Measurements from ENCODE around the gene FGFR3.
A peak's percentile ranks its signal among the peaks of the same experiment; 100 is the strongest.

The FGFR3 gene

GRCh38 chr4:1806596-1807331, 13.7 kb downstream of the FGFR3 start:
- H3K4me3 ChIP-seq (replicated peaks; ENCODE audit: low read depth, low read length), result no peak overlapping the region
- TF ChIP-seq CTCF (IDR thresholded peaks at IDR 0.05; ENCODE audit: low read length, missing control alignments), result no peak
- no peak for DNase-seq (ENCODE audit: low read depth)

- DNase-seq (ENCODE audit: low read depth), result no peak
- no peak for TF ChIP-seq CTCF (IDR thresholded peaks at IDR 0.05; ENCODE audit: low read length, missing control alignments)
- no peak overlapping the region for H3K4me3 ChIP-seq (replicated peaks; ENCODE audit: low read depth, low read length)
Measured at GRCh38 chr4:1807332-1807777, 14.3 kb downstream of the FGFR3 start.

- H3K4me3 ChIP-seq (replicated peaks; ENCODE audit: low read depth, low read length), result no peak overlapping the region
- DNase-seq (ENCODE audit: low read depth), result no peak
- TF ChIP-seq CTCF (IDR thresholded peaks at IDR 0.05; ENCODE audit: low read length, missing control alignments), result no peak
Measured at GRCh38 chr4:1808396-1808795, 15.3 kb downstream of the FGFR3 start.

GRCh38 chr4:1808851-1809753, 16.0 kb downstream of the FGFR3 start:
- no peak for DNase-seq (ENCODE audit: low read depth)
- TF ChIP-seq CTCF (IDR thresholded peaks at IDR 0.05; ENCODE audit: low read length, missing control alignments), result no peak
- H3K4me3 ChIP-seq (replicated peaks; ENCODE audit: low read depth, low read length), result no peak overlapping the region

GRCh38 chr4:1809754-1810502, 16.8 kb downstream of the FGFR3 start:
- peak; percentile 66 for DNase-seq (ENCODE audit: low read depth)
- peak; percentile 75 for TF ChIP-seq CTCF (IDR thresholded peaks at IDR 0.05; ENCODE audit: low read length, missing control alignments)
- no peak overlapping the region for H3K4me3 ChIP-seq (replicated peaks; ENCODE audit: low read depth, low read length)

- no peak overlapping the region for H3K4me3 ChIP-seq (replicated peaks; ENCODE audit: low read depth, low read length)
- no peak for TF ChIP-seq CTCF (IDR thresholded peaks at IDR 0.05; ENCODE audit: low read length, missing control alignments)
- DNase-seq (ENCODE audit: low read depth), result no peak
Measured at GRCh38 chr4:1810765-1811164, 17.7 kb downstream of the FGFR3 start.
